Epithelial cell of prostate (primary cell): ENCODE results near the gene RPP14.
"Not testable (repeated sequence)": the region's sequence is repeated elsewhere in the genome, so short reads cannot be mapped to it uniquely, and the experiment has no call there.

Experiments used
- DNase-seq: peaks from one replicate; pipeline ENCODE4 v3.0.0-alpha.2; 2011; ENCODE audit warnings: low read depth, low spot score
- H3K27ac ChIP-seq: fragments of 450-650 bp; 2 replicates; pipeline ENCODE4 v1.5.1; 2017; ENCODE audit warnings: mild to moderate bottlenecking

Gene RPP14

DNA sequence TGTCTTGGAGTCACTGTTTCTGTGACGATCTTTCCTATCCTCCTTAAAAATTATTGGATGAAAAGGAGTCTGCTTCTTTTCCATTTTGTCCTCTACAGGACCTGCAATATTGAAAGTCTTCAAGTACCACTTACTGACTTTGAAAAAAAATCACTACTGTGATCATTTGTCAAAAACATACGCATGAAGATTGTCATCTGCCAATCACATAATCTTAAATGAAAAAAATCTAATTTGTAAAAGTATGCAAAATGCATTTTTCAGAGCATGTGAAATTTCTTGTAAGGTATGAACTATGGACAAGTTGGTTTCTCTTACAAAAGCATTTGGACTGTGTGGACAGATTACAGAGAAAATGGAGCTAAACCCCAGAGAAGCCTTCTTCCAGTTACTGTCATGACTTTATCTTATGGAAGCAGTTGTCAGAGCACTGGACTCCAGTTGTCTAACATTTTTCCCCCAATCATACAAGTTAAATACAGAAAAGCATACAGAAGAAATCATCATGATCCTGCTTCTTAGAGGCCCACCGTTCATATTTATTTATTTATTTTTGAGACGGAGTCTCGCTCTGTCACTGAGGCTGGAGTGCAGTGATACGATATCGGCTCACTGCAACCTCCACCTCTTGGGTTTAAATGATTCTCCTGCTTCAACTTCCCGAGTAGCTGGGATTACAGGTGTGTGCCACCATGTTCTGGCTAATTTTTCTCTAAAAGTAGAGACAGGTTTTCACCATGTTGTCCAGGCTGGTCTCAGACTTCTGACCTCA is 23.3 kb downstream of the RPP14 start:
- DNase-seq, result no peak
- no peak overlapping the region for H3K27ac ChIP-seq

DNA sequence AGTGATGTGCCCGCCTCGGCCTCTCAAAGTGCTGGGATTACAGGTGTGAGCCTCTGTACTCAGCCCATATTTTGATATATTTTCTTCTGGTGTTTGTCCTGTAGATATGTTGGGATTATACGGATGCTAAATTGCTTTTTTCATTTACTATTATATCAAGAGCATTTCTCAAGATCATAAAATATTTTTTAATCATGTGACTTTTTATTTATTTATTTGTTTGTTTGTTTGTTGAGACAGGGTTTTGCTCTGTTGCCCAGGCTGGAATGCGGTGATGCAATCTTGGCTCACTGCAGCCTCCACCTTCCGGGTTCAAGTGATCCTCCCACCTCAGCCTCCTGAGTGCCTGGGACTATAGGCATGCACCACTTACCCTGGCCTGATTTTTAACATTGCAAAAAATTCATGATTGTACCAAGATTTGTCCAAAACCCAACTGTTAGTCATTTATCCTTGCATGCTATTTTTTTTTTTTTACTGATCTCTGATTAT is 23.9 kb downstream of the RPP14 start:
- no peak for DNase-seq
- H3K27ac ChIP-seq, result no peak overlapping the region

DNA sequence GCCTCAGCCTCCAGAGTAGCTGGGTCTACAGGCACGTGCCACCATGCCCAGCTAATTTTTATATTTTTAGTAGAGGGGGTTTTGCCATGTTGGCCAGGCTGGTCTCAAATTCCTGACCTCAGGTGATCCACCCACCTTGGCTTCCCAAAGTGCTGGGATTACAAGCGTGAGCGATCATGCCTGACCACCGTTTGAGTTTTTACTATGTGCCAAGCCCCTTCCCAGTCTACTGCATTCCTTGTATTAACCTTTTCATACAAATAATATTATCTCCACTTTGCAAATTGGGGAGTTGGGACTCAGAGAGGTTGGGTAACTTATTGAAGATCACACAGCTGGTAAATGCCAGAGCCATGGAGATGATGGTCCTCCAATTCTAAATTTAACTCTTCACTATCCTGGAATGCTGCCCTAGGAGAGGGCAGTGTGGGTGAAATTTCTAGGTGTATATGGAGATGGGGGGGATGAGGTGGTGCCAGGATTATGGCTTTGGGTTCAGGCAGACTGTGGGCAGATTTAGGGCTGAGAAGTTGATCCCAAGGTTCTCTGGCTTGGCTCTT is 25.6 kb downstream of the RPP14 start:
- DNase-seq, result no peak
- no peak overlapping the region for H3K27ac ChIP-seq

DNA sequence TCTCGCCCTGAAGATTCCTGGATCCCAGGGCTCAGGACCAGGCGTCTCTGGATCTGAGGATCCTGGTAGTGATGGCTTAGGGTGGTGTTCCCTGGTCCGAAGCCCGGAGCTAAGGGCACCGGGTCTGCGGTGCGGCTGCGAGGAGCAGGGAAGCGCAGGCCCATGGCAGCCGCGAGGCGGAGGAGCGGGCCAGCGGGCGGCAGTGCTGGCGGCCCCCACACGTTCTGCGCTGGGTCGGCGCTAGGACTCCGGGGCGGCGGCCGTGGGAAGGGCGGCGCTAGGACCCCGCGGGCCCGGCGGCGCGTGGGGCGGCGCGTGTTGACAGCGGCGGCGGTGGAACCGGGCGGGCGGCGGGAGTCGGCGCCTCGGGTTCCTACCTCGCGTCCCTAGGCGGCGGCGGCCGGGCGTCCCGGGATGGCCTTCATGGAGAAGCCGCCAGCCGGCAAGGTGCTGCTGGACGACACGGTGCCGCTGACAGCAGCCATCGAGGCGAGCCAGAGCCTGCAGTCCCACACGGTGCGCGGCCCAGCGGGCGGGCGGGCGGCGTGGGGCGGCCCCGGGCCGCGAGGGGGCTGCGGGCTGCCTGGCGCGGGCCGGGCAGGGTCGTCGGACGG is 26.6 kb downstream of the RPP14 start, which contains the start of gene PXK:
TSS of gene PXK (plus strand) at position 318 of the 614 bp plus-strand sequence. CDS start at position 415, 97 bp downstream.
- H3K27ac ChIP-seq, result peak within 1 kb of the TSS; percentile 97
- no peak for DNase-seq

GRCh38 chr3:58333206-58334012 is 27.4 kb downstream of the RPP14 start:
- DNase-seq, result no peak

DNA sequence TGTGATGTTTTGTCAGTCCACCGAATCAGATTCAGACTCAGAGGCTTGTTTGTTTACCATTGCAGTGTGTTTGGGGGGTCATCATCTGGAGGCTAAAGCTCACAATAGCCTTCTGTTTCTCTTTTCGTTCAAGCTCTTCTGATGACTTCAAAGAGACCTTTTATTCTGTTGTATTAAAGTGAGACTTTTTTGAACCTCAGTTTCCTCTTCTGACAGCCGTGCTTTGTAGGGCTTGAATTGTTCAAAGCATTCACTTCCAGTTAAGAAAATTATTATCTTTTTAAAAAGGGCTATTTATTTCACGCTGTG is 27.9 kb downstream of the RPP14 start:
- H3K27ac ChIP-seq, result peak overlapping the region; percentile 97

More at GRCh38 chr3:58333206-58334012, 27.4 kb downstream of the RPP14 start:
- H3K27ac ChIP-seq, result peak overlapping the region; percentile 97

DNA sequence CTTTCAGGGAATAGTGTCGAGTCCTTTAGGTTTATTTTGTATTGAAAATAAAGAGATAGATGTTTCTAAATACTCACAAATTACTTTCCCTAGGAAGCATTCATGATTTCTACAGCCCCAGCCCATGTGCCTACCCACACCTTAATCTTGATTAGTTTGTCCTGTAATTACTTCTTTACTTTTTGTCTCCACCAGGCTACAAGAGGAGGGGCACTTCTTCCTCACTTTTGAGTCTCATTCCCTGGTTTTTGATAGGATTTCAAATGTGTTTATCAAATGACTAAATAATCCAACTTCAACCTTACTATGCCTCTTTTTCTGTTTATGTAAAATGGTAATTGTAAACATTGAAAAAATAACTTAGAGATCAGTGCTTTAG is 28.4 kb downstream of the RPP14 start:
- no peak for DNase-seq
- peak overlapping the region; percentile 97 for H3K27ac ChIP-seq

More for the DNA sequence above, 27.9 kb downstream of the RPP14 start:
- no peak for DNase-seq

GRCh38 chr3:58335652-58335947 is 29.6 kb downstream of the RPP14 start:
- no peak for DNase-seq
- peak overlapping the region; percentile 97 for H3K27ac ChIP-seq

DNA sequence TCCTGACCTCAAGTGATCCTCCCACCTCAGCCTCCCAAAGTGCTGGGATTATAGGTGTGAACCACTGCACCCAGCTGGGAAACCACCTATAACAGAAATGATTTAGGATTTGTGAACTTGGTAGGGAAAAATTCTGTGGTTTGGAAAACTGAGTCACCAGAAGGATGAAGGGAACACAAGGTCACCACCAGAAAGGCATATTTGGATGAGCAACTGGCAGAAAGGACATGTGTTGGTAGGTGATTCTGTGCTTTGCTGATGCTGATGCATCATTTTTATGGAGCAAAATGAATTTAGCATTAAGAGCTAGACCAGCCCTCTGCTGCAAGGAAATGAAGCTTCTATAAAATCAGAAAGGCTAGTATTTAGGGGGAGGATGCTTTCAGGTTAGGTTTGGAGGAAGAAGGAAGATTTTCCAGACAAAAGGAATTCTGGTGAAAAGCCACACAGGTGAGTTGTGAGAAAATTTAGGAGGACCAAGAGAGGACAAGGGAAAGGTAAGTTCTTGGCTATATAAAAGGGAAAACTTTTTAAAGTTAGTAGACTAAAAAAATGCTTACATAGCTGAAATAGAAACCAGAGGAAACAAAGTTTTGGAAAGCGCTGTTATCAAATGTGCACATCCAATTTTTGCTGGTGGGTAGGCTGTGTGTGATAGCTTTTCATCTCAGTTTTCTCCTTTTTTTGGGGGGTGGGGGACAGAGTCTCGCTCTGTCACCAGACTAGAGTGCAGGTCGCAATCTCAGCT is 30.3 kb downstream of the RPP14 start:
- DNase-seq, result no peak
- H3K27ac ChIP-seq, result peak overlapping the region; percentile 97

GRCh38 chr3:58337190-58337589 is 31.1 kb downstream of the RPP14 start:
- DNase-seq, result no peak
- no peak overlapping the region for H3K27ac ChIP-seq

DNA sequence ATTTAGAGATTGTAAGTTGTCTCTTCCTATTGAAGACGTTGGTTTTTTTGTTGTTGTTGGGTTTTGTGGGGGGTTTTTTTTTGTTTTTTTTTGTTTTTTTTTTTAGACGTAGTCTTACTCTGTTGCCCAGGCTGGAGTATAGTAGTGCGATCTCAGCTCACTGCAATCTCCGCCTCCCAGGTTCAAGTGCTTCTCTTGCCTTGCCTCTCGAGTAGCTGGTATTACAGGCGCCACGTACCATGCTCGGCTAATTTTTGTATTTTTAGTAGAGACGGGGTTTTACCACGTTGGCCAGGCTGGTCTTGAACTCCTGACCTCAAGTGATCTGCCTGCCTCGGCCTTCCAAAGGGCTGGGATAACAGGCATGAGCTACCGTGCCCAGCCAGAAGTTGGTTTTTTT is 33.1 kb downstream of the RPP14 start:
- H3K27ac ChIP-seq, result not testable (repeated sequence)

GRCh38 chr3:58340594-58341244 is 34.7 kb downstream of the RPP14 start:
- no peak overlapping the region for H3K27ac ChIP-seq
- DNase-seq, result no peak

More for the DNA sequence above, 33.1 kb downstream of the RPP14 start:
- DNase-seq, result not testable (repeated sequence)

GRCh38 chr3:58341376-58341775 is 35.3 kb downstream of the RPP14 start:
- H3K27ac ChIP-seq, result no peak overlapping the region
- DNase-seq, result no peak

GRCh38 chr3:58342676-58343075 is 36.6 kb downstream of the RPP14 start:
- no peak for DNase-seq

GRCh38 chr3:58345457-58345856 is 39.4 kb downstream of the RPP14 start:
- no peak overlapping the region for H3K27ac ChIP-seq
- DNase-seq, result no peak

More at GRCh38 chr3:58342676-58343075, 36.6 kb downstream of the RPP14 start:
- no peak overlapping the region for H3K27ac ChIP-seq

DNA sequence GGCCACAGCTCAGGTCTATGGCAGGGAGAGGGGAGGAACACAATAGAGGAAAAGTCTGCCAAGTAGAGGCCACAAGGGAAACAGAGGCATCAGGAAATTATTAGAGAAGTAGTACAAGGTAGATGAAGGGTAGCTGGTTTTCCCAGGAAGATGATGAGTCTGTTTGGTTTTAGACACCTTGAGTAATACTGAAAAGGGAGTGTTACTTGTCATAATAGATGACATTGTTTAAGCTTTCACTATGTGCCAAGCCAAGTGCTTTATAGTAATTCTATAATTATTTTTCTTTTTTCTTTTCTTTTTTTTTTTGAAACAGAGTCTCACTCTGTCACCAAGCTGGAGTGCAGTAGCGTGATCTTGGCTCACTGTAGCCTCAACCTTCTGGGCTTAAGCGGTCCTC is 40.3 kb downstream of the RPP14 start:
- H3K27ac ChIP-seq, result no peak overlapping the region
- no peak for DNase-seq

DNA sequence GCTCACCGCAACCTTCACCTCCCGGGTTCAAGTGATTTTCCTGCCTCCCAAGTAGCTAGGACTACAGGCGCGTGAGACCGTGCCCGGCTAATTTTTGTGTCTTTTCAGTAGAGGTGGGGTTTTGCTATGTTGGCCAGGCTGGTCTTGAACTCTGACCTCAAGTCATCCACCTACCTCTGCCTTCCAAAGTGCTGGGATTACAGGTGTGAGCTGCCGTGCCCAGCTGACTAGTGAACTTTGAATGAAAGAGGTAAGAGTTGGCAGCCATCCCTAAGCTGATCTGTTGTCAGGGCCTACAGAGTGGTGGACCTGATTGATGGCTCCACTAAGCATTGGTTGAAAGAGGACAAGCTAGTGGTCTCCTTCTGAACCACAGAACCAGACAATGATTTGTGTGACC is 41.9 kb downstream of the RPP14 start:
- no peak overlapping the region for H3K27ac ChIP-seq
- DNase-seq, result no peak

DNA sequence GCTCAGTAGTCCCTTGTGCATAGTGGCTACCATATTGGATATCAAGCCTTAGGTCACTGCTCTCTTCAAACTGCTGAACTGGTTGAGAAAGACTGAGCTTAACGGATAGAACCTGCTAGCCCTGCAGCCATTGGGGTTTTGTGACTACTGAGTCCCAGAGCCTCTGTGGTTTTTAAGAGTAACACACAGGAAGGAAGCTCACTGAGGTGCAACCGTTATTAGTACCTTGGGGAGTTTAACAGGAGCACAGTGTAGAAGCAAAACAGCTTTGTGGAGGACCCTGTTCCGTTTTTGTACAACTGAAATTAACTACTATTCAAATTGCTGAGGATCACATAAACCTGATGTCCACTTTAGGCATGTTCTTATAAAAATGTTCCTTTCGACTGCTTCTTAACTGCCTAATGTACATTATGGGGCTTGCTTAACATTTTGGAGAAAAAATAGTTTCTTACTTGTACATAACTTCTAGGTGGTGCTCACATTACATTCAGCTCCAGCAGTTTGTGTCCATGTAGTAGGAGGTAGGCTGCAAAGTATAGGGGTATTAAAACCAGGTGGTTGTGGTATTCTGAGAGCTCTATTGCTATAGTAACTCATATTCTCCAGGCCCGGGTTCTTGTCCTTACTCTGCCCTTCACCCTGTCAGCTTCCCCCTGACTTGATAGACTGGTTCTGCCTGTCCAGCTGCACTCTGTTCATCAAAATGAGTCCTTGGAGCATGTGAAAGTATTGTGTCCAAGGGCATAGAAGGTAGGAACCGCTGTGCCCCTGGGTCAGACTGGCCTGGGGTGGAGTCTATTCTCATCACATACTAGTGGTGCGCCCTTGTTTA is 44.0 kb downstream of the RPP14 start:
- no peak overlapping the region for H3K27ac ChIP-seq
- DNase-seq, result no peak

- no peak overlapping the region for H3K27ac ChIP-seq
Measured at GRCh38 chr3:58350627-58351013, 44.6 kb downstream of the RPP14 start.

More at GRCh38 chr3:58350627-58351013, 44.6 kb downstream of the RPP14 start:
- no peak for DNase-seq
